OCI-LY3 (cell line): ENCODE results near the gene CELA3B.

ENCODE experiments used
- CTCF ChIP-seq: fragments of 200-600, 300-600 bp; sonication (generic); IDR thresholded peaks from 2 replicates; pipeline ENCODE4 v1.5.1; 2014; ENCODE audit warnings: antibody characterized with exemption, low read length, low read depth
- EZH2phosphoT487 ChIP-seq: fragments of 200-600 bp; shearing (Covaris generic); IDR thresholded peaks from 2 replicates; pipeline ENCODE4 v1.6.1; 2018; ENCODE audit warnings: antibody characterized with exemption, mixed run types, low read depth

DNA sequence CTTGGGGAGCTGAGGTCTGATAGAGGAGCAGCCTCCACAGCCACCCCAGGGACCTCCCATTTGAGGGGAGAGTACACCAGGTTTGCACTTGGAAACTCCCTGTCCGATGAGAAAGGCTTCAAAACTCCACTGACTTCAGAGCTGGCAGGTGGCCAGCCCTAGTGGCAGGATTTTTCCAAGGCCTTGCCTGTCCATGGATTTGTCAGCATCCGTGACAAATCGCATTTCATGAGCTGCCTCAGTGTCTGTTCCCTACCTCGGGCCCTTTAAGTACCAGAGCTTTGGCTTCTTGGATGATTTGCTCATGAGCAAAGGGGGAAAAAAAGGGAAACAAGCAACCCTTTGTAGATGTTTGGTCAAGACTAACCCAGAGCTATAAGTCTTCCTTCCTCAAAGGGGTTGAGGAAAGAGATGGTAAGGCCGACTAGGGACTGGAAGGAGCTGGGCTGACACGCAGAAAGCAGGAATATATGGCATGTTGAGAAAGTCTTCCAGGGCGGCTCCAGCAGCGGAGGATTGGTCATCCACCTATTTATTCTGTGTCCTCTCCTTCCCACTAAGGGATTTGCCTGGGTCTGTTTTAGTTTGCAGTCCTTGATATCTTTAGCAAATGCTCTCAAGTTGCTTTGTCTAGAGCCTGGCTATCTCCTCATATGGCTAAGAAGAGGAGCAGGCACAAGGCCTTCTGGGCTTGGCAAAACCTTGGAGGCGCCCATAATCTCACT lies 37.0 kb upstream of the CELA3B start:
- TF ChIP-seq EZH2phosphoT487: no peak
- TF ChIP-seq CTCF: no peak
